HCT116 (cell line): Measurements from ENCODE around the gene ANKRD39. TPM values are rescaled to one million over a fixed set of nuclear protein-coding genes. Genes with fewer than 3 reads are reported as not detected.

Experiments used
- ATAC-seq: fragments of 200-7000 bp; cut with Tn5 transposase; 2 replicates; pipeline ENCODE4 v1.9.1; 2020; ENCODE audit warnings: mild to moderate bottlenecking, moderate library complexity
- BruUV-seq: library from RNA; stranded (reverse); fragments of 400-500 nt; replicated peaks from 2 replicates; lab custom pipeline; 2021; lab: Mats Ljungman, UMichigan
- CTCF ChIA-PET: fragments of 300-600 bp; sonication (Branson Sonifier 250); formaldehyde crosslinking; loops from one replicate; lab custom pipeline; 2021; ENCODE audit warnings: antibody characterized with exemption; lab: Charles Lee
- POLR2A ChIA-PET: fragments of 300-600, 350-600 bp; sonication (Branson Sonifier 250); formaldehyde crosslinking; loops from one replicate; lab custom pipeline; 2021; ENCODE audit warnings: antibody characterized with exemption; lab: Charles Lee
- RAD21 ChIA-PET, 2 experiments: fragments of 300-600 bp; sonication (Branson Sonifier 250); formaldehyde crosslinking; loops; one replicate each; lab custom pipeline; 2023; ENCODE audit warnings: low total read pairs in 2 of 2; ENCODE audit not compliant: uncharacterized antibody in 2 of 2, unreplicated experiment in 2 of 2, low non-redundant PET in 1 of 2; lab: Charles Lee
- DNase-seq: peaks from one replicate; pipeline ENCODE4 v3.0.0-alpha.2; 2010; ENCODE audit warnings: low read depth, low spot score
- H2AFZ ChIP-seq: fragments of 200-600 bp; shearing (Covaris generic), sonication (generic); 2 replicates; pipeline ENCODE4 v1.6.1; 2017; ENCODE audit warnings: low read depth, mixed run types, mixed read lengths, antibody characterized with exemption, low read length; ENCODE audit not compliant: poor library complexity, severe bottlenecking
- H3K27ac ChIP-seq: 2 replicates; pipeline ENCODE4 v1.5.1; 2012; ENCODE audit warnings: low read depth, low read length
- H3K27me3 ChIP-seq: fragments of 200-600 bp; sonication (generic); 2 replicates; pipeline ENCODE4 v1.6.1; 2016; ENCODE audit warnings: mixed run types, low read length, mixed read lengths; ENCODE audit not compliant: insufficient read depth
- H3K36me3 ChIP-seq, 2 experiments: fragments of 200-500 bp in 1 of 2; fragments of 200-600 bp in 1 of 2; sonication (Bioruptor generic) in 1 of 2; sonication (generic) in 1 of 2; 2 replicates each; pipeline versions ENCODE4 v1.5.1 to v1.6.1; 2014 to 2016; ENCODE audit warnings: low read length in 2 of 2, inconsistent platforms in 1 of 2, mixed read lengths in 1 of 2, mixed run types in 1 of 2; ENCODE audit not compliant: insufficient read depth in 2 of 2, control insufficient read depth in 1 of 2
- H3K4me1 ChIP-seq, 2 experiments: fragments of 200-600 bp in 1 of 2; sonication (generic) in 1 of 2; 2 replicates each; pipeline versions ENCODE4 v1.5.1 to v1.6.1; 2012 to 2017; ENCODE audit warnings: low read length in 2 of 2, inconsistent platforms in 1 of 2, mild to moderate bottlenecking in 1 of 2, mixed read lengths in 1 of 2, mixed run types in 1 of 2, moderate library complexity in 1 of 2; ENCODE audit not compliant: insufficient read depth in 2 of 2, control insufficient read depth in 1 of 2
- H3K4me2 ChIP-seq: fragments of 200-600 bp; sonication (generic); 2 replicates; pipeline ENCODE4 v1.6.1; 2017; ENCODE audit warnings: mixed run types, low read length, mixed read lengths
- H3K4me3 ChIP-seq, 2 experiments: fragments of 200-600 bp in 1 of 2; sonication (generic) in 1 of 2; replicated peaks in 1 of 2; 2 replicates each; pipeline ENCODE4 v1.5.1; 2011 to 2016; ENCODE audit warnings: low read length in 2 of 2, control low read depth in 1 of 2, low read depth in 1 of 2, mild to moderate bottlenecking in 1 of 2, mixed read lengths in 1 of 2, mixed run types in 1 of 2
- H3K79me2 ChIP-seq: fragments of 200-600 bp; sonication (generic); 2 replicates; pipeline ENCODE4 v1.6.1; 2017; ENCODE audit warnings: mild to moderate bottlenecking, mixed run types, low read length, moderate library complexity, mixed read lengths; ENCODE audit not compliant: insufficient read depth
- H3K9ac ChIP-seq: fragments of 200-600 bp; sonication (generic); 2 replicates; pipeline ENCODE4 v1.6.1; 2016; ENCODE audit warnings: low read length, mixed read lengths
- H3K9me2 ChIP-seq: fragments of 200-600 bp; sonication (generic), shearing (Covaris generic); 2 replicates; pipeline ENCODE4 v1.6.1; 2017; ENCODE audit warnings: mixed run types, mild to moderate bottlenecking, moderate library complexity; ENCODE audit not compliant: insufficient read depth
- H3K9me3 ChIP-seq, 2 experiments: fragments of 200-500 bp in 1 of 2; fragments of 200-600 bp in 1 of 2; sonication (Bioruptor generic) in 1 of 2; sonication (generic) in 1 of 2; 2 replicates each; pipeline ENCODE4 v1.6.1; 2014 to 2017; ENCODE audit warnings: low read length in 2 of 2, mixed read lengths in 2 of 2, inconsistent platforms in 1 of 2, low read depth in 1 of 2, mild to moderate bottlenecking in 1 of 2, mixed run types in 1 of 2, moderate library complexity in 1 of 2; ENCODE audit not compliant: control insufficient read depth in 1 of 2, insufficient read depth in 1 of 2
- H4K20me1 ChIP-seq: fragments of 200-600 bp; sonication (generic), shearing (Covaris generic); 2 replicates; pipeline ENCODE4 v1.6.1; 2017; ENCODE audit warnings: mixed run types, mild to moderate bottlenecking, moderate library complexity; ENCODE audit not compliant: insufficient read depth
- CEBPB ChIP-seq: IDR thresholded peaks from 2 replicates; pipeline ENCODE4 v1.6.1; 2012; ENCODE audit warnings: low read depth
- JUND ChIP-seq: IDR thresholded peaks from 2 replicates; pipeline ENCODE4 v1.6.1; 2012
- POLR2A ChIP-seq: IDR thresholded peaks from 2 replicates; pipeline ENCODE4 v1.7.0; 2011; ENCODE audit warnings: borderline replicate concordance; ENCODE audit not compliant: insufficient read depth, insufficient read length; ENCODE audit errors: extremely low read depth
- RAD21 ChIP-seq: IDR thresholded peaks from 2 replicates; pipeline ENCODE4 v1.6.1; 2012; ENCODE audit warnings: low read depth, mild to moderate bottlenecking
- SRF ChIP-seq: IDR thresholded peaks from 2 replicates; pipeline ENCODE4 v1.6.1; 2012; ENCODE audit warnings: low read depth
- intact Hi-C: fragments of 100-400 bp; cut with micrococcal nuclease; formaldehyde crosslinking; loops from 2 replicates; pipeline ENCODE4 v1.10.0; 2022
- total RNA-seq: library from RNA; stranded (reverse); gene quantifications from one replicate; pipeline ENCODE4 v1.2.1, GENCODE V29; 2021; ENCODE audit not compliant: unreplicated experiment
- TF ChIP-seq, protein P1 (sequence below): IDR thresholded peaks from 2 replicates; pipeline ENCODE4 v1.6.1; 2012
- TF ChIP-seq, protein P2 (sequence below), 3 experiments: fragments of 200-600 bp in 1 of 3; sonication (generic) in 1 of 3; IDR thresholded peaks in 2 of 3; conservative IDR thresholded peaks in 1 of 3; 2 replicates each; pipeline ENCODE4 v1.5.1; 2012 to 2017; ENCODE audit warnings: low read depth in 2 of 3, low read length in 2 of 3, antibody characterized with exemption in 1 of 3, borderline replicate concordance in 1 of 3, control low read depth in 1 of 3, mild to moderate bottlenecking in 1 of 3, mixed read lengths in 1 of 3, mixed run types in 1 of 3, moderate library complexity in 1 of 3; ENCODE audit not compliant: insufficient read depth in 1 of 3

The ANKRD39 gene
- total RNA-seq, 1 experiment from 2014 or later = 24.2 TPM

DNA sequence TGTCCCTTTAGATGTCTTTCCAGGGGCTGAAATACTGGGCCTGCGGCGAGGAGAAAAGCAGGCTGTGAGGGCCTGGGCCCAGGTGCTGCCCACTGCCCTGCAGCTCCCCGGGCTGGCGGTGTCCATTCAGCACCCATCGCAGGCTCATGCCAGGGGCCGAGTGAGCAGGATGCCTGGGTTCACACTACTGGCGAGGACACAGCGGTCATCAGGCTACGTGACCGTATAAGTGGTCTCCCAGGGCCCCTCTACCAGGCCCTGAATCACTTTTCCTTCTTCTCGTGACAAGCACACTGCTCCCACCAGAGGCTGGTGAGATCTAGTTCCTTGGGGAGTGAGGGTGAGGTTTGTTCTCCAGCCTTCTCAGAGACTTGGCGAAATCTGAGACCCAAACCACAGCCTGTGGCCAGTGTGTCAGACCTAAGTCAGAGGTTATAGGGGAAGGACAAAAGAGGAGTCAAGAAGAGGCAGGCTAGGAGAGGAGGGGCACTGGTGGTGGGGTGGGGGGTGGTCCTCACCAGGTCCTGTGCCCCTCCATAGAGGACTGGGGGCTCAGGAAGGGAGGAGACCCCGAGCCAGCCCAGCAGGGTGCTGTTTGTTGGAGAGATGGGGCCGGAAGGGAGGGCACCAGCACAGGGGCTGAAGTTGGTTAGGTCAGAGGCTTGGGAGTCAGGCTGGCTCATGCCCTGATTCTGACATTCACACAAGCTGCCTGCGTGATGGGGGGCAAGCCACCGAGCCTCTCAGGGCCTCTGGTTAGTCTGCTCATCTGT, 18.6 kb upstream of the ANKRD39 start:
- H3K4me3 ChIP-seq = no peak overlapping the region
- ChIA-PET POLR2A (no interaction called here), RAD21 (no interaction called here), CTCF (no interaction called here)
- H3K9me2 ChIP-seq = no peaks in the 10 kb centered on the region
- no peaks in the 10 kb centered on the region for H3K27me3 ChIP-seq
- intact Hi-C loops = no loop called here
- no peaks in the 10 kb centered on the region for H3K79me2 ChIP-seq
- H3K4me2 ChIP-seq = no peak overlapping the region; the same call in 1 of the 2 replicates
- no peak overlapping the region for H3K9ac ChIP-seq
- H3K9me3 ChIP-seq = no peaks in the 10 kb centered on the region
- ATAC-seq (peak; percentile 41; the same call in 1 of the 2 replicates), DNase-seq (no peak)
- no peak overlapping the region for H3K27ac ChIP-seq
- H2AFZ ChIP-seq = no peak overlapping the region
- no peaks in the 10 kb centered on the region for H3K36me3 ChIP-seq
- H3K4me1 ChIP-seq = peaks cover 15 to 34% of the 10 kb centered on the region in 2 experiments; a peak in 3 of 4 replicates
- H4K20me1 ChIP-seq = no peaks in the 10 kb centered on the region
- BruUV-seq = no TSS peak
- no peak for TF ChIP-seq RAD21
- TF ChIP-seq, protein P1, sequence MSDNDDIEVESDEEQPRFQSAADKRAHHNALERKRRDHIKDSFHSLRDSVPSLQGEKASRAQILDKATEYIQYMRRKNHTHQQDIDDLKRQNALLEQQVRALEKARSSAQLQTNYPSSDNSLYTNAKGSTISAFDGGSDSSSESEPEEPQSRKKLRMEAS = no peak
- no peak for TF ChIP-seq CEBPB
- TF ChIP-seq SRF = no peak
- TF ChIP-seq, protein P2, sequence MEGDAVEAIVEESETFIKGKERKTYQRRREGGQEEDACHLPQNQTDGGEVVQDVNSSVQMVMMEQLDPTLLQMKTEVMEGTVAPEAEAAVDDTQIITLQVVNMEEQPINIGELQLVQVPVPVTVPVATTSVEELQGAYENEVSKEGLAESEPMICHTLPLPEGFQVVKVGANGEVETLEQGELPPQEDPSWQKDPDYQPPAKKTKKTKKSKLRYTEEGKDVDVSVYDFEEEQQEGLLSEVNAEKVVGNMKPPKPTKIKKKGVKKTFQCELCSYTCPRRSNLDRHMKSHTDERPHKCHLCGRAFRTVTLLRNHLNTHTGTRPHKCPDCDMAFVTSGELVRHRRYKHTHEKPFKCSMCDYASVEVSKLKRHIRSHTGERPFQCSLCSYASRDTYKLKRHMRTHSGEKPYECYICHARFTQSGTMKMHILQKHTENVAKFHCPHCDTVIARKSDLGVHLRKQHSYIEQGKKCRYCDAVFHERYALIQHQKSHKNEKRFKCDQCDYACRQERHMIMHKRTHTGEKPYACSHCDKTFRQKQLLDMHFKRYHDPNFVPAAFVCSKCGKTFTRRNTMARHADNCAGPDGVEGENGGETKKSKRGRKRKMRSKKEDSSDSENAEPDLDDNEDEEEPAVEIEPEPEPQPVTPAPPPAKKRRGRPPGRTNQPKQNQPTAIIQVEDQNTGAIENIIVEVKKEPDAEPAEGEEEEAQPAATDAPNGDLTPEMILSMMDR (IDR thresholded peaks at IDR 0.05 in 2 of 3, conservative IDR thresholded peaks at IDR 0.05 in 1 of 3; ENCODE audit: borderline replicate concordance in 1 of 3, insufficient read depth in 1 of 3, low read depth in 2 of 3, low read length in 2 of 3) = no peak
- TF ChIP-seq POLR2A = no peak
- no peak for TF ChIP-seq JUND
- TF ChIP-seq, all 23 proteins: peak for 0
